Endodermal cell (in vitro differentiated cells): Measurements from ENCODE around the gene PLEKHA1. TPM values are rescaled to one million over a fixed set of nuclear protein-coding genes. Genes with fewer than 3 reads are reported as not detected.

Source experiments
- DNase-seq: peaks from one replicate; pipeline ENCODE4 v3.0.0-alpha.2; 2017
- H3K27ac ChIP-seq: 2 replicates; pipeline ENCODE4 v1.5.1; 2013; ENCODE audit warnings: mild to moderate bottlenecking, low read depth, low read length, moderate library complexity
- H3K27me3 ChIP-seq: 2 replicates; pipeline ENCODE4 v1.6.1; 2013; ENCODE audit warnings: mild to moderate bottlenecking, low read length, moderate library complexity; ENCODE audit not compliant: insufficient read depth, control insufficient read depth, poor library complexity, severe bottlenecking
- H3K36me3 ChIP-seq: 2 replicates; pipeline ENCODE4 v1.7.0; 2013; ENCODE audit warnings: mild to moderate bottlenecking, low read length, moderate library complexity; ENCODE audit not compliant: control insufficient read depth, insufficient read depth
- H3K4me1 ChIP-seq: one replicate; pipeline ENCODE4 v1.7.0; 2013; ENCODE audit warnings: low read length; ENCODE audit not compliant: control insufficient read depth, insufficient read depth
- H3K4me3 ChIP-seq: 2 replicates; pipeline ENCODE4 v1.5.1; 2013; ENCODE audit warnings: mild to moderate bottlenecking, low read length, moderate library complexity
- H3K9ac ChIP-seq: 2 replicates; pipeline ENCODE4 v1.6.1; 2013; ENCODE audit warnings: mild to moderate bottlenecking, low read length, moderate library complexity; ENCODE audit not compliant: poor library complexity, severe bottlenecking; ENCODE audit errors: extremely low read depth
- H3K9me3 ChIP-seq: 2 replicates; pipeline ENCODE4 v1.6.1; 2013; ENCODE audit warnings: mild to moderate bottlenecking, low read length, moderate library complexity; ENCODE audit not compliant: control insufficient read depth
- H3K27ac Mint-ChIP-seq: 2 replicates; pipeline ENCODE4 v1.8.0; 2020; ENCODE audit warnings: mixed read lengths
- H3K27me3 Mint-ChIP-seq: 2 replicates; pipeline ENCODE4 v1.8.0; 2021; ENCODE audit warnings: mild to moderate bottlenecking, mixed read lengths; ENCODE audit not compliant: insufficient read depth
- H3K36me3 Mint-ChIP-seq: 2 replicates; pipeline ENCODE4 v1.8.0; 2020; ENCODE audit warnings: low read depth, mixed read lengths
- H3K4me1 Mint-ChIP-seq: 2 replicates; pipeline ENCODE4 v1.8.0; 2020; ENCODE audit warnings: mixed read lengths
- H3K4me3 Mint-ChIP-seq: 2 replicates; pipeline ENCODE4 v1.8.0; 2020; ENCODE audit warnings: mild to moderate bottlenecking, moderate library complexity, mixed read lengths
- H3K9me3 Mint-ChIP-seq: 2 replicates; pipeline ENCODE4 v1.8.0; 2020; ENCODE audit warnings: mild to moderate bottlenecking, mixed read lengths
- WGBS, 2 experiments: methylation state at CpG; one replicate each; pipeline versions ENCODE4 v1.1.5 to v1.1.7; 2013; ENCODE audit warnings: missing lambda C conversion rate in 2 of 2, mixed read lengths in 1 of 2; ENCODE audit not compliant: insufficient coverage in 1 of 2, insufficient read length in 1 of 2; 5-methylcytosine and 5-hydroxymethylcytosine counted together
- total RNA-seq, 2 donors: library from RNA; stranded (reverse); fragmentation: NEBNext Ultra II Directional in 1 of 2; extraction: Animal tissue kit (Norgen Biotek cat#: 25700) in 1 of 2; gene quantifications; 2 replicates in 1 of 2; 3 replicates in 1 of 2; pipeline ENCODE4 v1.2.1, GENCODE V29; 2021
- TF ChIP-seq, protein P1 (sequence below): fragments of 200-600 bp; sonication (generic); conservative IDR thresholded peaks from 2 replicates; pipeline ENCODE4 v1.5.0; 2021; ENCODE audit warnings: antibody characterized with exemption, mild to moderate bottlenecking

The PLEKHA1 gene
- total RNA-seq, 2 donors from 2014 or later: 29.6 to 49.0 TPM

GRCh38 chr10:122441961-122442360, 67.5 kb downstream of the PLEKHA1 start:
- no peak for DNase-seq
- Mint-ChIP-seq H3K27ac (no peak overlapping the region), H3K4me3 (no peak overlapping the region), H3K9me3 (peaks cover 19% of the 10 kb centered on the region), H3K27me3 (no peaks in the 10 kb centered on the region), H3K4me1 (no peaks in the 10 kb centered on the region), H3K36me3 (peaks cover 4% of the 10 kb centered on the region)
- Histone ChIP-seq H3K27ac (no peak overlapping the region), H3K36me3 (no peaks in the 10 kb centered on the region), H3K9ac (no peak overlapping the region), H3K4me3 (no peak overlapping the region), H3K9me3 (peaks cover 10% of the 10 kb centered on the region), H3K4me1 (no peaks in the 10 kb centered on the region), H3K27me3 (no peaks in the 10 kb centered on the region)
- WGBS, 2 experiments: 76 to 87% methylated on average over 6 to 7 of the region's 7 CpGs
- TF ChIP-seq, protein P1, sequence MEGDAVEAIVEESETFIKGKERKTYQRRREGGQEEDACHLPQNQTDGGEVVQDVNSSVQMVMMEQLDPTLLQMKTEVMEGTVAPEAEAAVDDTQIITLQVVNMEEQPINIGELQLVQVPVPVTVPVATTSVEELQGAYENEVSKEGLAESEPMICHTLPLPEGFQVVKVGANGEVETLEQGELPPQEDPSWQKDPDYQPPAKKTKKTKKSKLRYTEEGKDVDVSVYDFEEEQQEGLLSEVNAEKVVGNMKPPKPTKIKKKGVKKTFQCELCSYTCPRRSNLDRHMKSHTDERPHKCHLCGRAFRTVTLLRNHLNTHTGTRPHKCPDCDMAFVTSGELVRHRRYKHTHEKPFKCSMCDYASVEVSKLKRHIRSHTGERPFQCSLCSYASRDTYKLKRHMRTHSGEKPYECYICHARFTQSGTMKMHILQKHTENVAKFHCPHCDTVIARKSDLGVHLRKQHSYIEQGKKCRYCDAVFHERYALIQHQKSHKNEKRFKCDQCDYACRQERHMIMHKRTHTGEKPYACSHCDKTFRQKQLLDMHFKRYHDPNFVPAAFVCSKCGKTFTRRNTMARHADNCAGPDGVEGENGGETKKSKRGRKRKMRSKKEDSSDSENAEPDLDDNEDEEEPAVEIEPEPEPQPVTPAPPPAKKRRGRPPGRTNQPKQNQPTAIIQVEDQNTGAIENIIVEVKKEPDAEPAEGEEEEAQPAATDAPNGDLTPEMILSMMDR: no peak

DNA sequence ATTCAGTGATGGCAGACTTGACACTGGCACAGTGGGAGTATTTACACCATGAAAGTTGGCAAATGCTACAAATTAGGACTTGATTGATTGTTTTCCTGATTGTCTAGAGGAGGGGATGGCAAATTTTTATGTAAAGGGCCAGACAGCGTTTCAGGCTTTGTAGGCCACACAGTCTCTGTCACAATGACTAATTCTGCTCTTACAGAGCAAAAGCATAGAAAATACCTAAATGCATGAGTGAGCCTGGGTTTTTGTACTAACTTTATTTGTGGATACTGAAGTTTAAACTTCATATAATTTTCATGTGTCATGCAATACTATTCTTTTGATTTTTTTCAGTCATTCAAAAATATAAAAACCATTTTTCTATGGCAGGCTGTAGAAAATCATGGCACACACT, 71.0 kb downstream of the PLEKHA1 start:
- Mint-ChIP-seq H3K36me3 (no peaks in the 10 kb centered on the region), H3K27ac (no peak overlapping the region), H3K27me3 (peaks cover 7% of the 10 kb centered on the region), H3K4me3 (no peak overlapping the region), H3K9me3 (peaks cover 16% of the 10 kb centered on the region), H3K4me1 (no peaks in the 10 kb centered on the region)
- 84 to 100% methylated on average over 1 of the region's 1 CpG for whole genome bisulfite sequencing, 2 experiments
- no peaks in the 10 kb centered on the region for H3K36me3 ChIP-seq
- peaks cover 8% of the 10 kb centered on the region for H3K27me3 ChIP-seq
- H3K27ac ChIP-seq: no peak overlapping the region
- no peak for DNase-seq
- H3K9me3 ChIP-seq: peaks cover 13% of the 10 kb centered on the region
- no peaks in the 10 kb centered on the region for H3K4me1 ChIP-seq
- no peak overlapping the region for H3K4me3 ChIP-seq
- TF ChIP-seq, protein P1: no peak
- H3K9ac ChIP-seq: no peak overlapping the region

DNA sequence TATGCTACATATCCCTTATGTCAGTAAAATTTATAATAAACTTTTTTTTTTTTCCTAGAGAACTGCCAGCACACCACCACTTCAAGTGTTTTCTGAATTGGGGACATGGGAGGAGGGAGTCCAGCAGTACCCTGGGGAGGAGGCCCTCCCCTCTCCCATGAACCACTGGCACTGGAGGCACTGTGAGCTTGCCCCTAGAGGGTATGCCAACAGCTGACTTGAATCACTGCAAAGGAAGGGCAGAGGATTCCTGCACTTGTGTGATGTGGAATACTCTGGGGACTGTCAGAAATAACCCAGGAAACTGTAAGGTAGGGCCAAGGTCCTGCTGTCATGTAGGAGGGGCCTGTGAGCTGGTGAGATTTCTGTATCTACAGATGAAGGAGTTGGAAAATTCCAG, 71.4 kb downstream of the PLEKHA1 start:
- no peak overlapping the region for H3K9ac ChIP-seq
- H3K27ac ChIP-seq: no peak overlapping the region
- Mint-ChIP-seq H3K36me3 (no peaks in the 10 kb centered on the region), H3K4me3 (no peak overlapping the region), H3K27ac (no peak overlapping the region), H3K4me1 (no peaks in the 10 kb centered on the region), H3K27me3 (peaks cover 7% of the 10 kb centered on the region), H3K9me3 (peaks cover 16% of the 10 kb centered on the region)
- peaks cover 13% of the 10 kb centered on the region for H3K9me3 ChIP-seq
- no peaks in the 10 kb centered on the region for H3K4me1 ChIP-seq
- TF ChIP-seq, protein P1: no peak
- no peak for DNase-seq
- H3K4me3 ChIP-seq: no peak overlapping the region
- H3K27me3 ChIP-seq: peaks cover 8% of the 10 kb centered on the region
- no peaks in the 10 kb centered on the region for H3K36me3 ChIP-seq
